BJ (cell line): Measurements from ENCODE around the gene DIP2B. TPM values are rescaled to one million over a fixed set of nuclear protein-coding genes. Genes with fewer than 3 reads are reported as not detected.
"Not testable (repeated sequence)": the region's sequence is repeated elsewhere in the genome, so short reads cannot be mapped to it uniquely, and the experiment has no call there.

Experiments
- CTCF ChIA-PET: fragments of 350-600 bp; formaldehyde crosslinking; extraction: SDS; loops from one replicate; lab custom pipeline; 2021; ENCODE audit warnings: antibody characterized with exemption, inconsistent platforms; lab: Yijun Ruan, JAX
- POLR2A ChIA-PET: fragments of 300-600 bp; sonication (Branson Sonifier 250); formaldehyde crosslinking; extraction: SDS; loops from one replicate; lab custom pipeline; 2021; ENCODE audit warnings: antibody characterized with exemption; lab: Charles Lee
- DNase-seq: peaks from one replicate; pipeline ENCODE4 v3.0.0-alpha.2; 2011; ENCODE audit warnings: low read depth
- H3K27me3 ChIP-seq: 2 replicates; pipeline ENCODE4 v1.6.0; 2011; ENCODE audit warnings: low read length; ENCODE audit not compliant: control insufficient read depth, insufficient read depth
- H3K36me3 ChIP-seq: 2 replicates; pipeline ENCODE4 v1.5.1; 2011; ENCODE audit warnings: low read length; ENCODE audit not compliant: control insufficient read depth, insufficient read depth
- H3K4me3 ChIP-seq: 2 replicates; pipeline ENCODE4 v1.5.1; 2011; ENCODE audit warnings: low read depth, mild to moderate bottlenecking, control low read depth, low read length
- CTCF ChIP-seq: IDR thresholded peaks from 2 replicates; pipeline ENCODE4 v1.5.1; 2011; ENCODE audit warnings: low read depth, mild to moderate bottlenecking, control low read depth, inconsistent platforms, low read length, moderate library complexity; ENCODE audit not compliant: insufficient read depth
- polyA plus RNA-seq: library from polyadenylated mRNA; depleted of rRNA; stranded (reverse); fragments of >200 nt; gene quantifications from 2 replicates; pipeline ENCODE4 v1.2.3, GENCODE V29; 2011

DIP2B gene
- polyA plus RNA-seq, 1 experiment: 13.2 TPM

GRCh38 chr12:50483488-50483887 is 21.3 kb upstream of the DIP2B start:
- CTCF ChIA-PET: interaction anchor here (1.1 to 1.5 kb wide), 2 partner anchors 11 to 517 kb away, joined by 3 read pairs; no protein-coding TSS in a partner anchor
- H3K4me3 ChIP-seq: no peak overlapping the region
- no peak for DNase-seq
- TF ChIP-seq CTCF: no peak
- H3K27me3 ChIP-seq: no peaks in the 10 kb centered on the region
- H3K36me3 ChIP-seq: no peaks in the 10 kb centered on the region
- POLR2A ChIA-PET: no interaction called here

- POLR2A ChIA-PET: no interaction called here
- CTCF ChIA-PET: no interaction called here
- no peaks in the 10 kb centered on the region for H3K27me3 ChIP-seq
- no peak overlapping the region for H3K4me3 ChIP-seq
- no peak for DNase-seq
- H3K36me3 ChIP-seq: no peaks in the 10 kb centered on the region
- no peak for TF ChIP-seq CTCF
Observed at GRCh38 chr12:50488801-50489200, 16.0 kb upstream of the DIP2B start.

GRCh38 chr12:50498119-50498518 is 6.7 kb upstream of the DIP2B start:
- CTCF ChIA-PET: interaction anchor here (1.3 to 1.9 kb wide), 2 partner anchors 140 to 423 kb away, joined by 3 to 4 read pairs; no protein-coding TSS in a partner anchor
- H3K27me3 ChIP-seq, H3K4me3 ChIP-seq, DNase-seq, H3K36me3 ChIP-seq, POLR2A ChIA-PET: not testable (repeated sequence)

- ChIA-PET CTCF (interaction anchor here (0.7 to 8.3 kb wide), 24 partner anchors 8 to 481 kb away, joined by 3 to 131 read pairs (median 4); partner anchors contain the start of gene SMARCD1), POLR2A (no interaction called here)
- peak overlapping the region; percentile 70 for H3K4me3 ChIP-seq
- H3K27me3 ChIP-seq: no peaks in the 10 kb centered on the region
- no peak for TF ChIP-seq CTCF
- DNase-seq: no peak
- H3K36me3 ChIP-seq: no peaks in the 10 kb centered on the region
Observed at GRCh38 chr12:50505675-50506530, 1.1 kb downstream of the DIP2B start.

GRCh38 chr12:50506753-50507473 is 2.1 kb downstream of the DIP2B start:
- ChIA-PET POLR2A (no interaction called here), CTCF (interaction anchor here (1.1 to 8.3 kb wide), 6 partner anchors 12 to 136 kb away, joined by 3 to 131 read pairs (median 4); no protein-coding TSS in a partner anchor)
- Histone ChIP-seq H3K4me3 (no peak overlapping the region; the same call in 1 of the 2 replicates), H3K27me3 (no peaks in the 10 kb centered on the region), H3K36me3 (no peaks in the 10 kb centered on the region)
- TF ChIP-seq CTCF: no peak
- DNase-seq: no peak
